Neural cell (in vitro differentiated cells): ENCODE measurements around the gene TPSB2. TPM values are rescaled to one million over a fixed set of nuclear protein-coding genes. Genes with fewer than 3 reads are reported as not detected.
"Not testable (repeated sequence)": the region's sequence is repeated elsewhere in the genome, so short reads cannot be mapped to it uniquely, and the experiment has no call there.

Experiments used
- H2AFZ ChIP-seq: fragments of 200-600, 300-800 bp; sonication (generic), shearing (Covaris generic); 2 replicates; pipeline ENCODE4 v1.6.0; 2014; ENCODE audit warnings: low read depth, mild to moderate bottlenecking, antibody characterized with exemption, low read length, moderate library complexity
- H3F3A ChIP-seq: fragments of 200-600 bp; shearing (Covaris generic); 2 replicates; pipeline ENCODE4 v1.6.1; 2016; ENCODE audit warnings: mild to moderate bottlenecking, moderate library complexity, mixed read lengths, antibody characterized with exemption, low read length; ENCODE audit not compliant: insufficient read depth, poor library complexity, severe bottlenecking
- H3K27ac ChIP-seq: fragments of 200-600, 300-800 bp; sonication (generic), shearing (Covaris generic); 2 replicates; pipeline ENCODE4 v1.5.1; 2014; ENCODE audit warnings: mild to moderate bottlenecking, low read length, moderate library complexity
- H3K27me3 ChIP-seq: fragments of 300-800, 200-600 bp; sonication (generic), shearing (Covaris generic); 2 replicates; pipeline ENCODE4 v1.6.0; 2014; ENCODE audit warnings: mild to moderate bottlenecking, low read depth, low read length, moderate library complexity; ENCODE audit not compliant: insufficient read depth
- H3K36me3 ChIP-seq: fragments of 300-800, 200-600 bp; sonication (generic), shearing (Covaris generic); 2 replicates; pipeline ENCODE4 v1.5.1; 2014; ENCODE audit warnings: mild to moderate bottlenecking, antibody characterized with exemption, low read length, moderate library complexity; ENCODE audit not compliant: insufficient read depth
- H3K4me2 ChIP-seq: fragments of 300-800, 200-600 bp; sonication (generic), shearing (Covaris generic); 2 replicates; pipeline ENCODE4 v1.6.0; 2014; ENCODE audit warnings: mild to moderate bottlenecking, low read length
- H3K4me3 ChIP-seq: fragments of 300-800, 200-600 bp; sonication (generic), shearing (Covaris generic); 2 replicates; pipeline ENCODE4 v1.5.1; 2014; ENCODE audit warnings: mild to moderate bottlenecking, low read length, moderate library complexity
- H3K79me2 ChIP-seq: fragments of 200-600 bp; shearing (Covaris generic); replicated peaks from 2 replicates; pipeline ENCODE4 v1.6.0; 2014; ENCODE audit warnings: mild to moderate bottlenecking, low read length, moderate library complexity; ENCODE audit not compliant: insufficient read depth
- H3K9ac ChIP-seq: fragments of 300-800, 200-600 bp; sonication (generic), shearing (Covaris generic); 2 replicates; pipeline ENCODE4 v1.6.1; 2016; ENCODE audit warnings: mild to moderate bottlenecking, low read length, mixed read lengths
- H3K9me2 ChIP-seq: fragments of 200-600 bp; shearing (Covaris generic); 2 replicates; pipeline ENCODE4 v1.6.1; 2016; ENCODE audit warnings: mild to moderate bottlenecking, low read length, mixed read lengths; ENCODE audit not compliant: insufficient read depth
- H3K9me3 ChIP-seq: fragments of 200-600, 300-800 bp; sonication (generic), shearing (Covaris generic); 2 replicates; pipeline ENCODE4 v1.6.1; 2016; ENCODE audit warnings: mild to moderate bottlenecking, mixed run types, low read length, moderate library complexity, mixed read lengths
- H4K20me1 ChIP-seq: fragments of 200-600 bp; shearing (Covaris generic); 2 replicates; pipeline ENCODE4 v1.6.1; 2016; ENCODE audit warnings: mild to moderate bottlenecking, mixed run types; ENCODE audit not compliant: insufficient read depth
- EZH2 ChIP-seq: fragments of 200-600, 300-800 bp; shearing (Covaris generic), sonication (generic); IDR thresholded peaks from 2 replicates; pipeline ENCODE4 v1.6.1; 2014; ENCODE audit warnings: antibody characterized with exemption, low read length, borderline replicate concordance, mild to moderate bottlenecking; ENCODE audit not compliant: insufficient read depth, poor library complexity, severe bottlenecking
- POLR2AphosphoS5 ChIP-seq: IDR thresholded peaks from 2 replicates; pipeline ENCODE4 v1.6.1; 2012
- SMC3 ChIP-seq: fragments of 450-650 bp; conservative IDR thresholded peaks from 2 replicates; pipeline ENCODE4 v1.6.1; 2014; ENCODE audit warnings: antibody characterized with exemption, mild to moderate bottlenecking, moderate library complexity; ENCODE audit not compliant: poor library complexity
- TAF1 ChIP-seq: IDR thresholded peaks from 2 replicates; pipeline ENCODE4 v1.6.1; 2012; ENCODE audit warnings: low read depth
- polyA plus RNA-seq: library from polyadenylated mRNA; depleted of rRNA; stranded (reverse); fragments of >200 nt; gene quantifications from 2 replicates; pipeline ENCODE4 v1.2.3, GENCODE V29; 2014

TPSB2 gene
- polyA plus RNA-seq, 1 donor from 2014 or later, result not detected

DNA sequence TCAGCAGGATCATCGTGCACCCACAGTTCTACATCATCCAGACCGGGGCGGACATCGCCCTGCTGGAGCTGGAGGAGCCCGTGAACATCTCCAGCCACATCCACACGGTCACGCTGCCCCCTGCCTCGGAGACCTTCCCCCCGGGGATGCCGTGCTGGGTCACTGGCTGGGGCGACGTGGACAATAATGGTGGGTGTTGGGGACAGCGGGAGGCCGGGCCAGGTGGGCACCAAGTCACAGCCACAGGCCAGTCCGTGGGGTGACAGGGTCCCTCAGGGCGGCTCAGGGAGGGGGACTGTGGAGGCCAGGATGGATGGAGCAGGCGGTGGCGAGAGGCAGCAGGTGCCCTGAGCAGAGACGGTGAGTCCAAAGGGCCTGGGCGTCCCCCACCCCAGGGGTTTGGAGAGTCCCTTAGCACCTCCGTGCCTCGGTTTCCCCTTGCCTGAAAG, 26.9 kb upstream of the TPSB2 start:
- Histone ChIP-seq H4K20me1 (no peaks in the 10 kb centered on the region), H3K4me2 (no peak overlapping the region), H3K36me3 (no peaks in the 10 kb centered on the region), H3K27ac (no peak overlapping the region), H3K4me3 (no peak overlapping the region), H3K9me2 (no peaks in the 10 kb centered on the region), H3K9me3 (no peaks in the 10 kb centered on the region), H3K9ac (no peak overlapping the region), H3K27me3 (peaks cover 15% of the 10 kb centered on the region), H2AFZ (no peak overlapping the region), H3F3A (no peaks in the 10 kb centered on the region), H3K79me2 (no peaks in the 10 kb centered on the region)
- TF ChIP-seq EZH2 (no peak), TAF1 (no peak), SMC3 (no peak), POLR2AphosphoS5 (no peak)

DNA sequence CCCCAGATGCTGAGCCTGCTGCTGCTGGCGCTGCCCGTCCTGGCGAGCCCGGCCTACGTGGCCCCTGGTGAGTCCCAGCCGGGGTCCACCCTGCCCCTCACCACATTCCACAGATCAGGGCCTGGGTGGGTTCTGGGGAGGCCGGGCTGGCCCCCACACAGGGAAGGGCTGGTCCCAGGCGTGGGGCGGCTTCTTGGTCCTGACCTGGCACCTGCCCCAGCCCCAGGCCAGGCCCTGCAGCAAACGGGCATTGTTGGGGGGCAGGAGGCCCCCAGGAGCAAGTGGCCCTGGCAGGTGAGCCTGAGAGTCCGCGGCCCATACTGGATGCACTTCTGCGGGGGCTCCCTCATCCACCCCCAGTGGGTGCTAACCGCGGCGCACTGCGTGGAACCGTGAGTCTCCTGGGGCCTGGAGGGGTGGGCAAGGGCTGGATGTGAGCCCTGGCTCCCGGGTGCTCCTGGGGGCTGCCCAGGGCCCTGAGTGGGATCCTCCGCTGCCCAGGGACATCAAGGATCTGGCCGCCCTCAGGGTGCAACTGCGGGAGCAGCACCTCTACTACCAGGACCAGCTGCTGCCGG, 26.4 kb upstream of the TPSB2 start:
- not testable (repeated sequence) for H3F3A ChIP-seq, H3K36me3 ChIP-seq, H3K4me3 ChIP-seq, H3K79me2 ChIP-seq, H3K9me2 ChIP-seq, H3K9ac ChIP-seq, H2AFZ ChIP-seq, H3K4me2 ChIP-seq, H3K27ac ChIP-seq, H3K9me3 ChIP-seq, H4K20me1 ChIP-seq
- peaks cover 15% of the 10 kb centered on the region for H3K27me3 ChIP-seq

DNA sequence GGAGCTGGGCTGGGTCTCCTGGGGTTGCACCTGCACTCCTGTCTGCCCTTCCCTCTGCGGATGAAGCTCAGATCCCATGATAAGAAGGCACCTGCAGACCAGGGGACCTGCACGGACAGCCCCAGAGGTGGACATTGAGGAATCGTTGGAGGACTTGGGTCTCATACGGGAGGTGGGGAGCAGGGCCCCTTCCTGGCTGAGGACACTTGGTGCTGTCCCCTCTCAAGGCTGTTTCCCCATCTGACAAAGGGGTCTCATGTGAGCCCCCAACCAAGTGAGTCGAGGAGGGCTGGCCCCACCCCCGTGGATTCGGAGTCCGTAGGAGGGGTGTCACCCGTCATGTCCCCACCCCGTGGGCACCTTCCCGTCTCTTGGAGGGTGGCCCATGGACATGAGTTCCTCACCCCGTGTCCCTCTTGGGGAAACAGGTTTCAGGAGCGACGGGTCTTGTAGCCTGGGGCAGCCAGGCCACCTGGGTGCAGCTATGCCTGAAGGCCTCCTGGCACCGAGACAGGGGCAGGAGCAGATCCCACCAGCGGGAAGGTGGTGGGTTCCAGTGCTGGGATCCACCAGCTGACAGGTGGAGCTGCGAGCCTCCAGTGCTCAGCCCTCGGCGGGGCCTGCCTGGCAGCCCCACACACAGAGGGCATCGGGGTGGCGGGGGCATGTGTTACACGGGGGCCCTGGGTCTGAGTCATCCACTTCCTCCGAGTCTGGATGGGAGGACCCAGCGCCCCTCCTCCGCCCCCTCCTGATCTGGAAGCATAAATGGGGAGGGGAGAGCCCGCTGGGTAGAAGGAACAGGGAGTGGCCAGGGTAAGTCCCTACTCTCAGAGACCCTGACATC, 25.5 kb upstream of the TPSB2 start, which contains the start of gene TPSD1:
TPSD1 (plus strand) TSS at position 794 of the 847 bp plus-strand sequence. CDS start 212 bp downstream, outside the sequence.
- not testable (repeated sequence) for H4K20me1 ChIP-seq, H3K4me2 ChIP-seq, H3K79me2 ChIP-seq, H3K9ac ChIP-seq, H3K4me3 ChIP-seq, H2AFZ ChIP-seq, H3K36me3 ChIP-seq, H3F3A ChIP-seq, H3K9me3 ChIP-seq, H3K27ac ChIP-seq, H3K9me2 ChIP-seq
- H3K27me3 ChIP-seq, result peaks cover 15% of the 10 kb centered on the region

DNA sequence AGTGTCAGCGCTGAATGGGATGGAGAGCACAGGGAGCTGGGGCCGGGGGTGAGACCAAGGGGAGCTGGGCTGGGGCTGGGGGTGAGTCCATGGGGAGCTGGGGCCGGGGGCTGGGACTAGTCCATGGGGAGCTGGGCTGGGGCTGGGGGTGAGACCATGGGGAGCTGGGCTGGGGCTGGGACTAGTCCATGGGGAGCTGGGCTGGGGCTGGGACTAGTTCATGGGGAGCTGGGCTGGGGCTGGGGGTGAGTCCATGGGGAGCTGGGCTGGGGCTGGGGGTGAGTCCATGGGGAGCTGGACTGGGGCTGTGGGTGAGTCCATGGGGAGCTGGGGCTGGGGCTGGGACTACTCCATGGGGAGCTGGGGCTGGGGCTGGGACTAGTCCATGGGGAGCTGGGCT, 24.8 kb upstream of the TPSB2 start:
- H2AFZ ChIP-seq, H3K4me3 ChIP-seq, H4K20me1 ChIP-seq, H3K9me3 ChIP-seq, H3K9ac ChIP-seq, H3K4me2 ChIP-seq, H3K9me2 ChIP-seq, H3F3A ChIP-seq, H3K79me2 ChIP-seq, H3K27ac ChIP-seq, H3K36me3 ChIP-seq: not testable (repeated sequence)
- peaks cover 11% of the 10 kb centered on the region for H3K27me3 ChIP-seq

DNA sequence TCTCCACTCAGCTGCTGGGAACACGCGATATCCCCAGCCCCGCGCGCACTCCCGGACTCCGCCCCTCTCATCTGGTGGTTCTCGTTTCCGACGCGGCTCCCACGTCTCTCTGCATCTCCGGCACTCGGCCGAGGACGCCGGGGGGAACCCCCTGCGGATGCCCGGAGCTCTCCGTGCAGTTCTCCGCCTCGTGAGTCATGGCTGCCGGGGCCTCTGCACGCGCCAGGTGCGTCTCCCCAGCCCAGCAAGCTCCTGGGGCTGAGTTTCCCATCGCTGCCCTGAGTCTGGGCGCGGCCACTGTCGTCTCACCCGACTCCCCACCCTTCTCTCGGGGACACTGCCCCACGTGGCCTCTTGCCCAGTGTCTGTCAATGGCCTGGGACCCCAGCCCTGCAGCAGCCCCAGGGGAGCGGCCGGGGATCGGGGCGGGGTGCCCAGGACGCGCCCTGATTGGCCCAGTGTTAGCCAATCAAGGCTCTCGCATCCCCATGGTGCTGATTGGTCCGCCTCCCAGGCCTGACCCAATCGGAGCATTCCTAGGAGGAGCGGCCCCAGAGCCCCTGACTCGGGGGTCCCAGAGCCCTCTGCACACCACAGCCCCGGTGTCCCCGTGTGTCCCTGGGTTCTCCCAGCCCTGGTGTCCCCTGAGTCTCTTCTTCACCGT, 23.8 kb upstream of the TPSB2 start:
- not testable (repeated sequence) for H3F3A ChIP-seq, H3K27ac ChIP-seq, H3K79me2 ChIP-seq, H4K20me1 ChIP-seq, H3K4me2 ChIP-seq, H2AFZ ChIP-seq, H3K9ac ChIP-seq, H3K9me3 ChIP-seq, H3K4me3 ChIP-seq, H3K36me3 ChIP-seq, H3K27me3 ChIP-seq, H3K9me2 ChIP-seq

DNA sequence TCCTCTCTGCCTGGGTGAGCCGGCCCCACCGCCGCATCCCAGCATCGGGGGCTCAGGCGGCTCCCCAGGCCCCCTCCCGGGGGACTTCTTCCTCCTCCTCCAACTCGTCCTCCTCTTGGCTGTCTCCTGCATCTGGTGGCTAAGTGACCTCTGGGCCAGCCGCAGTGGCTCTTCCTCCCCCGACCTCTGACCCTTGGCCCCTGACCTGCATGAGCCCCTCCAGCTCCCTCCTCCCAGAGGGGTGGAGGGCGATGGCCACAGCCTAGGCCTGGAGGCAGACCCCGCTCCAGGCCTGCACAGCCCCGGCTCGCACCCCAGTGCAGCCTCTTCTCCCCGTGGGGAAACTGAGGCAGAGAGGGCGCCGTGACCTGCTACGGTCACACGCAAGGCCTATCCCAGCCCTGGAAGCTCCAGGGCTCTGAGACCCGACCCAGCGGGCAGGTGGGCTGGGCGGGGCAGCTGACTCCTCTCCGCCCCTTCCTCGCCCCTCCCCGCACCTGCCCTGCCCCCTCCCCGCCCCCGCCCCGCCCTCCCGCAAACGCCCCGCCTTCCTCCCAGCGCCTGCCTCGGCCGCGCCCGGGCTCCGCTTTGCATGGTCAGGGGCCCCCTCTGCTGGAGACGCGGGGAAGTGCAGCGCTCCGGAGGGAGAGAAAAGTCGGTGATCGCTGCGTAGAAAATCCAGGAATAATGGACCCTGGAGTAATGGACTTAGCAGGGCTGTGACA, 19.2 kb upstream of the TPSB2 start:
- H3K4me2 ChIP-seq, H3F3A ChIP-seq, H3K27ac ChIP-seq, H3K79me2 ChIP-seq, H3K36me3 ChIP-seq, H2AFZ ChIP-seq, H3K4me3 ChIP-seq, H3K9me3 ChIP-seq, H4K20me1 ChIP-seq, H3K9ac ChIP-seq, H3K9me2 ChIP-seq, H3K27me3 ChIP-seq: not testable (repeated sequence)
